Peyer's patch (tissue), 4 donors: Measurements from ENCODE around the gene MDFI. TPM values are rescaled to one million over a fixed set of nuclear protein-coding genes. Genes with fewer than 3 reads are reported as not detected.
A peak's percentile ranks its signal among the peaks of the same experiment; 100 is the strongest.

Experiments
- DNase-seq, 3 donors: peaks; one replicate each; pipeline ENCODE4 v3.0.0-alpha.2; 2017 to 2019
- H3K27ac ChIP-seq, 4 donors: fragments of 200-600 bp; sonication (generic); one replicate each; pipeline ENCODE4 v1.5.1; 2016 to 2019
- H3K27me3 ChIP-seq, 2 donors: fragments of 200-600 bp; sonication (generic); one replicate each; pipeline ENCODE4 v1.5.1; 2019
- H3K36me3 ChIP-seq, 3 donors: fragments of 200-600 bp; sonication (generic); one replicate each; pipeline ENCODE4 v1.5.1; 2016 to 2019
- H3K4me1 ChIP-seq, 4 donors: fragments of 200-600 bp; sonication (generic); one replicate each; pipeline ENCODE4 v1.5.1; 2016 to 2019
- H3K4me3 ChIP-seq, 4 donors: fragments of 200-600 bp; sonication (generic); 1 replicate in 3 of 4; 2 replicates in 1 of 4; pipeline ENCODE4 v1.5.1; 2016 to 2019; ENCODE audit warnings: mild to moderate bottlenecking in 1 of 4
- H3K9me3 ChIP-seq, 4 donors: fragments of 200-600 bp; sonication (generic); one replicate each; pipeline ENCODE4 v1.5.1; 2016 to 2019; ENCODE audit warnings: mild to moderate bottlenecking in 1 of 4
- CTCF ChIP-seq, 6 experiments: fragments of 450-650 bp in 4 of 6; fragments of 200-600 bp in 2 of 6; sonication (generic) in 1 of 6; IDR thresholded peaks; one replicate each; pipeline ENCODE4 v1.5.1; 2017 to 2019; ENCODE audit warnings: antibody characterized with exemption in 6 of 6, mild to moderate bottlenecking in 3 of 6, moderate library complexity in 1 of 6
- POLR2A ChIP-seq, 2 donors: fragments of 450-650 bp; IDR thresholded peaks; one replicate each; pipeline ENCODE4 v1.5.1; 2017; ENCODE audit warnings: antibody characterized with exemption in 2 of 2, mild to moderate bottlenecking in 2 of 2, moderate library complexity in 2 of 2
- total RNA-seq, 4 donors: library from RNA; depleted of rRNA; stranded (reverse); fragments of >200 nt; gene quantifications; one replicate each; pipeline ENCODE4 v1.1.0, GENCODE V29; 2016

Gene MDFI
- total RNA-seq, 4 donors from 2014 or later: 0.94 to 2.6 (median 2.4) TPM; not detected in 1

GRCh38 chr6:41670703-41671360 is 32.6 kb downstream of the MDFI start:
- H3K4me3 ChIP-seq: no peak overlapping the region
- no peak for TF ChIP-seq POLR2A (IDR thresholded peaks at IDR 0.05)
- no peak for TF ChIP-seq CTCF (IDR thresholded peaks at IDR 0.05)
- H3K9me3 ChIP-seq: no peaks in the 10 kb centered on the region
- no peak overlapping the region for H3K27ac ChIP-seq
- no peaks in the 10 kb centered on the region for H3K36me3 ChIP-seq
- DNase-seq: no peak
- H3K27me3 ChIP-seq: no peaks in the 10 kb centered on the region
- no peaks in the 10 kb centered on the region for H3K4me1 ChIP-seq

- no peak for DNase-seq
Measured at GRCh38 chr6:41671376-41671775, 33.1 kb downstream of the MDFI start.

GRCh38 chr6:41672016-41672415 is 33.7 kb downstream of the MDFI start:
- Histone ChIP-seq H3K4me1 (no peaks in the 10 kb centered on the region), H3K4me3 (no peak overlapping the region), H3K9me3 (no peaks in the 10 kb centered on the region), H3K27ac (no peak overlapping the region), H3K36me3 (no peaks in the 10 kb centered on the region), H3K27me3 (no peaks in the 10 kb centered on the region)
- DNase-seq: no peak
- TF ChIP-seq CTCF (IDR thresholded peaks at IDR 0.05) (no peak), POLR2A (IDR thresholded peaks at IDR 0.05) (no peak)

More at GRCh38 chr6:41671376-41671775, 33.1 kb downstream of the MDFI start:
- Histone ChIP-seq H3K9me3 (no peaks in the 10 kb centered on the region), H3K4me1 (no peaks in the 10 kb centered on the region), H3K27me3 (no peaks in the 10 kb centered on the region), H3K27ac (no peak overlapping the region), H3K36me3 (no peaks in the 10 kb centered on the region), H3K4me3 (no peak overlapping the region)
- TF ChIP-seq CTCF (IDR thresholded peaks at IDR 0.05): no peak
- no peak for TF ChIP-seq POLR2A (IDR thresholded peaks at IDR 0.05)

- Histone ChIP-seq H3K4me1 (no peaks in the 10 kb centered on the region), H3K36me3 (no peaks in the 10 kb centered on the region), H3K4me3 (no peak overlapping the region), H3K9me3 (no peaks in the 10 kb centered on the region), H3K27ac (no peak overlapping the region), H3K27me3 (no peaks in the 10 kb centered on the region)
- TF ChIP-seq CTCF (IDR thresholded peaks at IDR 0.05) (no peak), POLR2A (IDR thresholded peaks at IDR 0.05) (no peak)
- DNase-seq: no peak
Measured at GRCh38 chr6:41672816-41673703, 34.8 kb downstream of the MDFI start.

GRCh38 chr6:41673704-41674000 is 35.4 kb downstream of the MDFI start:
- no peak overlapping the region for H3K27ac ChIP-seq
- no peak for TF ChIP-seq POLR2A (IDR thresholded peaks at IDR 0.05)
- no peak for TF ChIP-seq CTCF (IDR thresholded peaks at IDR 0.05)
- H3K27me3 ChIP-seq: no peaks in the 10 kb centered on the region
- peak in 1 of 3 donors; percentile 41 for DNase-seq
- H3K9me3 ChIP-seq: no peaks in the 10 kb centered on the region
- no peaks in the 10 kb centered on the region for H3K4me1 ChIP-seq
- H3K36me3 ChIP-seq: no peaks in the 10 kb centered on the region
- H3K4me3 ChIP-seq: no peak overlapping the region
